HG02885 (cell line): ENCODE data around the gene STON2.

Source experiments
- ATAC-seq: cut with Tn5 transposase; IDR thresholded peaks from one replicate; pipeline ENCODE4 v1.9.1; 2021; ENCODE audit warnings: mild to moderate bottlenecking; ENCODE audit not compliant: unreplicated experiment, poor library complexity

STON2 gene

GRCh38 chr14:81312289-81312876 lies 87.7 kb downstream of the STON2 start:
- ATAC-seq: no peak

- ATAC-seq: no peak
These were observed 88.3 kb downstream of the STON2 start for GRCh38 chr14:81311778-81312177.

- no peak for ATAC-seq
These were observed 89.0 kb downstream of the STON2 start for GRCh38 chr14:81311141-81311540.

GRCh38 chr14:81310606-81311005 lies 89.5 kb downstream of the STON2 start:
- no peak for ATAC-seq

- ATAC-seq: no peak
These were observed 90.6 kb downstream of the STON2 start for GRCh38 chr14:81309511-81309910.

GRCh38 chr14:81305743-81306142 lies 94.4 kb downstream of the STON2 start:
- no peak for ATAC-seq

- ATAC-seq: no peak
These were observed 95.1 kb downstream of the STON2 start for GRCh38 chr14:81305065-81305464.

DNA sequence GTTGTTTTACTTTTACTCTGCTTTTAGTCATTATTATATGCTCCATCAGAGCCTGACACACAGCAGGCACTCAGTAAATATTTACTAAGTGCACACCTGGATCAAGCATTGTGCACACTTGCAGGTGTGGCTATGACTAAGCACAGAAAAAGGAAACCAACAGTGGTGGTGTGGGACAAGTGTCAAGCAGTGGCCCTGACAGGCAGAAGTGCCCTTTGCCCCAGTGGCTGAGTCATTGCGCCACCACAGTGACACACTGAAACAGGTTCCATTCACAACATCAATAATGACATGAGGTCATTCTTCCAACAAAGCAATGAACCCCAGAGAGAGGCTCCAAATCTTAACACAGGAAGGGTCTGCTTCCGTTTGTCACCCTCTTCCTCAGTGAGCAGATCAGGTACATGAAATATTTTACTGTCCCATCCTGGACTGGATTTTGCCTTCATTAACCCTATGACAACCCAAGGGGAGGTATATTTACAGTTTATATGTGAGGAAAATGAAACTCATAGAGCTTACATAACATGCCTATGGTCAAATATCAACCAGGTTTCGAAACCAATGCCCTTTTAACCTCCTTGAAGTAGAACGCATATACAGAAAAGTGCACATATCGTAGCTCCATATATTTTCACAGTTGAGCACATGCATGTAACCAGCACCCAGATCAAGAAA lies 96.7 kb downstream of the STON2 start:
- ATAC-seq: peak; percentile 96

DNA sequence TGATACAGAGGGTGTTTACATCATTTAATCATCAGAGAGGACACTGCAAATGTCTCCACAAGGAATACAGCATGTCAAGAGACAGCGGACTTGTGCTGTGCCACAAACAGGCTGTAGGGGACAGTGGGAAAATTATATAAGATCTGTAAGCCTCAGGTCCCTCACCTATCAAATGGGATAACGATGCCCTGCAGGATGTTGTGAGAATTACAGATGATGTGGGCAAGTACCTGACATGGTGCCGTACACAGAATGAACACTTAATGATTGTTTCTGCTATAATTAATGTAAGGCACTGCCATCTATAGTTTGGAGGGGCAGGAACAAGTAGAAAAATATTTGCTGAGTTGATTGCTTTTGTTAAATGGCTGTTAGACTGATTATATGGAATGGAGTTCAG lies 97.5 kb downstream of the STON2 start:
- no peak for ATAC-seq

- no peak for ATAC-seq
These were observed 98.3 kb downstream of the STON2 start for GRCh38 chr14:81301813-81302212.

DNA sequence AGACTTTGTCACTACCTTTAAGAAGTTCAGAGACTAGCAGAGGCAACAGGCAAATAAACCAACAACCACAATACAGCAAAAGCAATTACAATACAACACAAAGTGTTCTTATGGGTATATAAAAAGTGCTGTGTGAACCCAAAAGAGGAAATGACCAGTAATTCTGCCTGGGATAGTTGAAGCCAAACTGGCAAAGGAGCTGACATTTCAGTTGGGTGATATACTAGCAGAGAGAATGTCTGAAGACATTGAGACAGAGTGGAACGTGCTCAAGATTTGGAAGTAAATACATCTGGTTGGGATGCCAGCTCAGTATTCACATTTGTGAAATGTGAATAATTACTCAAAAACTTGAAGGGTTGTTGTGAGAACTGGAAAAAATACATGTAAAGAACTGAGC lies 98.8 kb downstream of the STON2 start:
- no peak for ATAC-seq

DNA sequence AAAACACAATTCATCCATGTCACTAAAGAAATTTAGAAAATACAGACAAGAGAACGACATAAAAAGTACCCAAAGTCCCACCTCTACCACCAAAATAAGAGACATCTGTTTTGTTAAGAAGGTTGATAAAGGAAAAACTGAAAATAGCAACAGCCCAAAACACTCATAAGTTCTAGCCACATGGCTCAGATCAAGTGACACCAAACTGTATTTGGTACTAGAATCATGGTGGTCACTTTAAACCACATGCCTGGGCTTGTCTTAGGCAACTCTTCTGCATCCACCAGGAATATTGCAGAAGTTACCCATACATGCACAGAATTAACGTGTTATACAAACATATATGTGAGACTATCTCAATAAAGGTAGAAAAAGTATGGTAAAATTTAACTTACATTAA lies 101.2 kb downstream of the STON2 start:
- ATAC-seq: no peak

- no peak for ATAC-seq
These were observed 102.0 kb downstream of the STON2 start for GRCh38 chr14:81298122-81298521.

- ATAC-seq: no peak
These were observed 103.9 kb downstream of the STON2 start for GRCh38 chr14:81295958-81296923.

DNA sequence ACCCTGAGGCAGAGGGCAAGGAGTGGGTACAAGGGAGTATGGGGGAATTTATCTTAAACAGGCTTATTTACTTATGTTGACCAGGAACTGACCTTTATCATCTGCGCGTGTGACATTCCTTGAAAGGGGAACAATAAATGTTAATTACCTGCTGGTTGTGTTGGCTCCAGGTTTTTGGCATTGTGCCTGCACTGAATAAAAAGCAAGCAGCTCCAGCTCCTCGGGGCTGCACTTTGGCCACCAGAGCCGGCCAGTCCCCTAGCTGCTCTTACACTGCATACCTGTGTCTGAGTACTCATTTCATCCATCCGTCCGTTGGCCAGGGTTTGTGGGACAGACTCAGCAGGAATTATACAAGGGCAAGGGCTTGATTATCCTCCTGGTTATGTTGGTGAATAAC lies 110.6 kb downstream of the STON2 start:
- ATAC-seq: no peak

DNA sequence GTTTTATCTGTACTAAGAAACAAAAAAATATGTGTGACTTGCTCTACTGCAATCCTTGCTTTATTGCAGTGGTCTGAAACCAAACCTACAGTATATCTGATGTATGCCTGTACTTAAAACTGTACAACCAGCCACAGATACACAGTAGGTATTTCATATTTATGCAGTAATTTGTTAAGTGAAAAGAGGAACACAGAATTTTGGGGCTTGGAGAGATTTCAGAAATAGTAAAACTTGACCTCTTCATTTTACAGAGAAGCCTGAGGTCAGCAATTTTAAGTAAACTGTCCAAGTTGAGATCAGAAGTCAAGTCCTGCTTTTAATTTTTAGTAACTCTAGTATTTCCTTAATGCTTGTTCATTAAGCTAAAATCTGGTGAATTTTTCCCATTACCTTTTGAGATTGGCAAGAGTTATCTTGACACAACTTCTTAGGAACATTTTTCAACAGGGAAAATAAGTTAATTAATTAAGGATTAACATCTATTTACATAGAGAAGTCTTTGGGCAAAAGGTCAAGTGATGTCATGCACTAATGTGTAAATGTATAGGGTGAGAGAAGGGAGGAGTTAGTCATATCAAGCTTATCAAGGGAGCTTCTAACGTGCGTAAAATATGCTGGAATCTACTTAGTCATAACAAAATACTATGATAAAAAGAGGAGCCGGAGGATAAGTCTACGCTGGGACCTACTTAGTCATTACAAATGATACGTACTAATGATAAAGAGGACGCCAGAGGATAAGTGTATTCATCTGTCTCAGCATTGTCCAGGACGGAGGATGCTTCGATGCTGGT lies 113.4 kb downstream of the STON2 start:
- ATAC-seq: no peak

DNA sequence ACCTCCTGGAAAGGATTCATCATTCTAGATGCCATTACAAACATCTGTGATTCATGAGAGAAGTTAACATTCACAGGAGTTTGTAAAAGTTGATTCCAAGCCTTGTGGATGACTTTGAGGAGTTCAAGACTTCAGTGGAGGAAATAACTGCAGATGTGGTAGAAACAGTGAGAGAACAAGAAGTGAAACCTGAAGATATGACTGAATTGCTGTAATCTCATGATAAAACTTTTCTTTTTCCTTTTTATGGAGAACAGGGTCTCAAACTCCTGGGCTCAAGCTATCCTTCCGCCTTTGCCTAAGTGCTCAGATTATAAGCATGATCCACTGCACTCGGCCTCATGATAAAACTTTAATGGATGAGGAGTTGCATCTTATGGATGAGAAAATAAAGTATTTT lies 114.9 kb downstream of the STON2 start:
- ATAC-seq: no peak

GRCh38 chr14:81281332-81281731 lies 118.8 kb downstream of the STON2 start:
- no peak for ATAC-seq

GRCh38 chr14:81280136-81280791 lies 119.9 kb downstream of the STON2 start:
- ATAC-seq: no peak

DNA sequence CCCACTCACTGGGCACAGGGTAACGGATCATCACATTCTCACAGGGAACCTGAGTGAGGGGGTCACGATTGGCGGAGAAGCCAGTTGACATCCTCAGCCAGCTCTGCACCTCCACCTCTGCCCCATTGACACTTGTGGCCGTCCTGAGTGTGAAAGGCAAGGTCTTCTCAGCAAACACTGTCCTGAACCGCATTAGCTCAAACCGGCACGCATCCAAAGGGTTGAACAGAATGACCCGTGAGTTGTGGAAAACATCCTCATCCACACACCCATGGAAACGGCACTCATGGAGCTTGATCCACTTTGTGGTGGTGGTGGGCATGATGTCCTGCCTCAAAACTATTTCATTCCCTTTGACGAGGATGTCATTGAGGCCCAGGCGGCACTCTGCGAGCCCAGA lies 123.0 kb downstream of the STON2 start:
- ATAC-seq: no peak
